DMS153 treated with DMSO at 0.1 percent for 48 hours (cell line): ENCODE data around the gene FIGNL2.

ENCODE experiments used
- DNase-seq: peaks from one replicate; lab custom pipeline; 2025; ENCODE audit not compliant: unreplicated experiment; lab: John Stamatoyannopoulos, UW

Gene FIGNL2

GRCh38 chr12:51855586-51856428, 7.3 kb upstream of the FIGNL2 start:
- no peak for DNase-seq

GRCh38 chr12:51852404-51853137, 4.1 kb upstream of the FIGNL2 start:
- DNase-seq, result no peak

DNA sequence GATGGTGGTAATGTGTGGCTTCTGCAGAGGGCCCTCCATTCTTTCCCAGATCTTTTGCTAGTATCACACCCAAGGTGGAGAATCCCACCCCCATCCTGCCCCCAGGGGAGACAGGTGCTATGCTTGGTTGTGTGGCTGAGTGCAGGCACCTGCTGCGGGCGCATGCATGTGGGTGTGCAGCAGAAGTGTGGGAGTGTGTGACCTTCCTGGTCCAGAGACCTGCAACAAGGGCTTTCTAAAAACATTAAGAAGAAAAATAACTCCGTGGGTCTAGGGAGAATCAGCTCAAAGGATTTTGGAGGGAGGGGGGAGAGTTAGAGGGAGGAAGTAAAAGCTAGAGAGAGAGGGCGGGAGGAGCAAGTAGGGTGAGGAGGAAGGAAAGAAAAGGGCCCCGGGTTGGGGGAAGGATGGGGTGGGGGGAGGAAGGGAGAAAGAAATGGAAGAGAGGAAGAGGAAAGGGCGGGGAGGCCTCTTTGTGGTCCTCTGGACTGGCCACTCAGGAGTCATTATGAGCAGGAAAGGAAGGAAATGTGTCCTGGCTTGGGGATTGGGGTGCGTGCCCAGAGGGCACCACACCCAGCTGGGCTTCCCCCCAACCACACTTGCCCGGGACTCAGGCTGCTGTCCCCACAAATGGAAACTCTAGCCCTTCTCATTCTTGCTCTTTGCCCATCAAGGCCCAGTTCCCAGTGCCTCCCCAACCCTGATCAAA, 3.1 kb upstream of the FIGNL2 start:
- no peak for DNase-seq

DNA sequence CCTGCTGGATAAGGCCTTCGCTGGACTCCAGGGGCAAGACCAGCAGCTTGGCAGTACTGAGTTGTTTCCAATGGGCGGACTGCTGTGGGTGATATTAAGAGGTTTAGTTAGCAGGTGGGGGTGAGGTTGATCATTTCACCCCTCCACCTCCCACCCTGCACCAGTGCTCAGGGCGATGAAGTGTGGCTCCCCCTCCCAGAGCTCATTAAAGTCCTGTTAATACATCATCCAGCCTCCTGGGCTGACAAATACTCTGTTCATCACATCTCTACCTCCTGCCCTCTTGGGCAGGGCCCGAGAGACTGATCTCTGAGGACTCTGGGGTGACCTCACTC, 2.4 kb upstream of the FIGNL2 start:
- no peak for DNase-seq

GRCh38 chr12:51850081-51850964, 1.8 kb upstream of the FIGNL2 start:
- no peak for DNase-seq

- DNase-seq, result no peak
Observed at GRCh38 chr12:51848841-51849735, 570 bp upstream of the FIGNL2 start.

DNA sequence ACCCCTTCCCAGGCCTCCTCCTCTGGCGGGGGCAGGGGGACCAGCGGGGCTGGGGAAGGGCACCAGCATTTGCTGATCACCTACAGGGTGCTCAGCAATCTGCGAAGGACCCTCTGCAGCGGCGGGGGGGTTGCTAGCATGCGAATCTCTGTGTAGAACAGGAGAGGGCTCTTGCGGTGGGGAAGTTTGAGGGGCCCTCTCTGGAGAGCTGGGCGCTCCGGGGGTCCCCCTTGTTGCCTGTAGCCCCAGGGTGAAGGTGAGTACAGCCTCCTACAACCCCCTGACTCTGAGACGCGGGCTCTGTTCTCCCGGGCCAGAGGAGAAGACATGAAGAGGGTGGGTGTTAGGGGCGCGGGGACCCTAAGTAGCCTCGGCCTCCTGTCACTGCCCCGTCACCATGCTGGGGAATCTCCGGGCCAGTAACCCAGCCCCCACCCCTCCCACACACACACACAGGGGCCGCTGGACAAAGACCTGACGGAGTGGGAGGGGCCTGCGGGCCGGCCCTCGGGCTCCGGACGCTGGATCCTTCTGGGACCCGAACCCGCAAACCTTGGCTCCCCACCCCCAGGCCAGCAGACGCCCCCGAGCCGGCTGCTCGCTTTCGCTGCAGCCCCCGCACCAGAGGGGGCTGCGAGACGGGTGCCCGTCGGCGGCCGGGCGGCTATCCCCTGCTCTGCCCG, 734 bp downstream of the FIGNL2 start:
- DNase-seq, result no peak

DNA sequence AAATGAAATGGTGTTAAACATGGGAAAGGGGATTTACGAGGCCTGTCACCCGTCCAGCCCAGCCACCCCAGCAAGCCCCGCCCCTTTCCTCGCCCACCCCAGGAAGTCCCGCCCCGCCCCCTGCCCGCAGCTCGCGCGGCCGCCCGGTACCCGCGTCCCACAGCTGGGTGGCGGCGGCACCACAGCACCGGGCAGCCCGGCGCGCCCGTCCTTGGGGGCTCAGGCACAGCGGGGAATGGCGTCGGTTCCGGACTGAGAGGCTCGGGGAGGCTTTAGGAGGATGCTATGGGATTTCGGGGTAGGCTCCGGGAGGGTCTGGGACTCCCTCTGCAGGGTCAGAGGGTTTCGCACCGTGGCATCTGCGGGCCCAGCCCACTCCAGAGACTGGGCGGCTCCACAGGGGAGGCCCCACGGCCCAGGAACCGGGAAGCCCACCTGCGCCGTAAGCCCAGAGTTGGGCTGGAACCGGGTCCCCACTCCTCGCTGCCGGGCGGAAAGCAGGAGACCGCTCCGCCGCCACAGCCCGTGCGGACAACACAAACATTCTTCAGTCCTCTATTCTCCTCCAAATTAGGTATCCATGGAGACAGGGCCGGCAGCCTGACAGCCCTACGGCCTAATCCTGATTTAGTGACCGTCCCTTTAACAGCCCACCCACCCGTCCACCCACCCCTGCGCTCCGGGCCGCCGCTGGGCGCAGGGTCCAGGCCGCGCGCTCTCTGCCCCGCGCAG, 1.4 kb downstream of the FIGNL2 start:
- no peak for DNase-seq

GRCh38 chr12:51846271-51846691, 2.2 kb downstream of the FIGNL2 start:
- no peak for DNase-seq

GRCh38 chr12:51845482-51845881, 3.0 kb downstream of the FIGNL2 start:
- no peak for DNase-seq

GRCh38 chr12:51844854-51845253, 3.7 kb downstream of the FIGNL2 start:
- no peak for DNase-seq

DNA sequence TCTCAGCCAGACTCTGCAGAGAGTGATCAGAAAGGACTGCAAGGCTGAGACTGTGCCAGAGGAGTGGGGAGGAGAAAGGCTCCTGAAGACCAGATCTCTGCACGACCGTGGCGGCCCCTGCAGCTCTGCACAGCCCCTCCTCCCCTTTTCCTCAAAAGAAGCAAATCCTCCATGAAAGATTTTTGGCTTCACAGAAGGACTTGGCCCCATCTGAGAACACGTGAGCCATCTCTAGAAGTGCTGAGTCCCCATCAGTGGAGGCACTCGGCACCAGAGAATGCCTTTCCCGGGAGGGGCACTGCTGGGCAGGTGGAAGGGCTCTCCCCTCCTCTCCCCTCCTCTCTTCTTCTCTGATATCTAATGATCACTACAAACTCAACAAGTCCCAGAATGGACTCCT, 6.8 kb downstream of the FIGNL2 start:
- DNase-seq, result no peak

DNA sequence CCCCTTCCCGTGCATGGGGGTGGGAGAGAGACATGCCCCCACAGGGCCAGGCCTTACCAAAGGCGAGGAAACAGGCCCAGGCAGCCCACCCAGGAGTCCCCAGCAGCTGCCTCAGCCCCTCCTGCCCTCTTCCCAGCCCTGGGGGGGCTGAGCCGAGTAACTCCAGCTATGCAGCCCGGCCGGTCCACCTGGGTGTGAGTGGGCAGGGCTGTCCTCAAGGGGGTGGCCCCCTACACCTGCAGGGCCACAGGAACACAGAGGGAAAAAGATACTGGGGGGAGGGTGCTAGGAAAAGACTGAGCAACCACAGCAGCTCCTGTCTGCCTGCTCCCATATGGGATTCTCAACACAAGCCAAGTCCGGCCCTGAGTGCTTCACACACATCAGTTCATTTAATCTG, 7.6 kb downstream of the FIGNL2 start:
- DNase-seq, result no peak

DNA sequence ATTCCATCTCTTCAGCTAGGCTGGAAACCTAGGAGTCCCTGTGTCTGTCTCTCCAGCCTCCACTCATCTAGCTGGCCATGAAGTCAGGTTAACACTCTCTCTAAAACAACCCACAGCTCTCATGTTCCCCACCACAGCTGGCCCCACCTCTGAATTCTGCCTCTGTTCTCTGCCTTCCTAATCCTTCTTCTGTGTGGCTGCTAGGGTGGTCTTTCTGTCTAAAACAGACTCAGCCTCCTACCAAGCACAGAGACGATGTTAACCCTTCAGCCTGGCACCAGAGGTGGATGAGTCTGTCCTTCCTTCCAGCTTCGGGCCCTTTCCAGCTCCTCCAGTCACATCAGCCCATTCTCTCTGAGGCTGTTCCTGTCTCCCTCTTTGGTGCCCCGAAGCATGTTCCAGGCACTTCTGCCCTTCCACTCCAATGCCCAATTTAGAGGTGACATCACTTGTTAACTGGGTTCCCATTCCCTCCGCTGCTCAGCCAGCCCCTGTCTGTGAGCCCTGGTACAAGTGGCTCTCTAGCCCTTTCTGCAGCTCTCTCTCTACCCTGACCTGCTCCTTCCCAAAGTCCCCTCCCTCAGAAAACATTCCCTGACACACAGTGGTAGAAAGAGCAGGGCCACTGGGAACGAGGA, 9.1 kb downstream of the FIGNL2 start:
- DNase-seq, result no peak

- no peak for DNase-seq
Observed at GRCh38 chr12:51838762-51839161, 9.8 kb downstream of the FIGNL2 start.

DNA sequence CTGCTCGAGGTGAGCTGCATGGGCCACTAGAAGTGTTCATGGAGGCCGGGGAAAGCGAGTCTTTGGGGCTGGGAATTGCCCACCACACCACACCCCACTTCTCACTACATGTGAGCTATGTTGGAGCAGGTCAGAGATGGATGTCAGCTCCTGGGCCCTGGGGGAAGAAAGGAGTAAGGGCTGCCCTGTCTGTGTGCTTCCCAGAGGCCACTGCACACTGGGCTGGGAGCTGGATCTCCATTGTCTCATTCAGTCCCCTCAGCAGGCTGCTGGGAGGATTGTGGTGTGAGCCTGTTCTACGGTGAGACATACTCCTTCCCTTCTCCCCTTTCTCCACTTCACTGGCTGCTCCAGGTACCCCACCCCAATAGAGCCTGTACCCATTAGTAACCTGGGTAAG, 10.5 kb downstream of the FIGNL2 start:
- no peak for DNase-seq

GRCh38 chr12:51837286-51837685, 11.2 kb downstream of the FIGNL2 start:
- DNase-seq, result no peak

DNA sequence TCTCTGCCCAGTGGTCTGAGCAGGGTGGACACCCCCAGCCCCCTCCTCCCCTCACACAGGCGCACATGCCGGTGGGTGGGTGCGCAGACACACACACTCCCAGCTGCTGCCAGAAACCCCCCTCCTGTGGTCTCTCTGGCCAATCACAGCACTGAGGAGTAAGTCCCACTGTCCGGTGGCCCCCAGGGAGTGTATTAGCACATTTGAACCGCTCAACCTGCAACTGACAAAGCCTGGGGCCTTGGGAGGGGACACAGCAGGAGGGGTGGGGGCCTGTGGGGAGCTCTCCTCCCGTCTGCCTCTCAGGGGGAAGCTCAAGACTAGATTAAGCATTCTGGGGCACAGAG, 11.7 kb downstream of the FIGNL2 start:
- DNase-seq, result no peak
